Measurements from ENCODE around the gene FCSK.
A peak's percentile ranks its signal among the peaks of the same experiment; 100 is the strongest.
"Not testable (repeated sequence)": the region's sequence is repeated elsewhere in the genome, so short reads cannot be mapped to it uniquely, and the experiment has no call there.

Gene FCSK

DNA sequence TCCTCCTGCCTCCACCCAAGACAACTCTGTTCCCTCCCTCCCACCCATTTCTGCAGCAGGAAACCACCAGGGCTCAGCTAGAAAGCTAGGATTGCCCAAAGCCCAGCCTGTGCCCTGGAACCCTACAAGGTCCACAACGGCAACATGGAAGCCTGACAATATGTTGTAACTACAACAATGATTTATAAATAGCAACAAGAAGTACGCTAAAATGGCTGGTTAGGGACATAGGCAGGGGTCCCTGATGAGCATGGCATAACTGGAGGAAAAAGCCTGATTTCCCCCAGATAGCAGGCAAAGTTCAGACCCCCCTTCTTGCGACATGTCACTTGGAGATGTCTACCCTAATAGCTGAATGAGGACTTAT, 22.1 kb upstream of the FCSK start:
- no peak for DNase-seq

DNA sequence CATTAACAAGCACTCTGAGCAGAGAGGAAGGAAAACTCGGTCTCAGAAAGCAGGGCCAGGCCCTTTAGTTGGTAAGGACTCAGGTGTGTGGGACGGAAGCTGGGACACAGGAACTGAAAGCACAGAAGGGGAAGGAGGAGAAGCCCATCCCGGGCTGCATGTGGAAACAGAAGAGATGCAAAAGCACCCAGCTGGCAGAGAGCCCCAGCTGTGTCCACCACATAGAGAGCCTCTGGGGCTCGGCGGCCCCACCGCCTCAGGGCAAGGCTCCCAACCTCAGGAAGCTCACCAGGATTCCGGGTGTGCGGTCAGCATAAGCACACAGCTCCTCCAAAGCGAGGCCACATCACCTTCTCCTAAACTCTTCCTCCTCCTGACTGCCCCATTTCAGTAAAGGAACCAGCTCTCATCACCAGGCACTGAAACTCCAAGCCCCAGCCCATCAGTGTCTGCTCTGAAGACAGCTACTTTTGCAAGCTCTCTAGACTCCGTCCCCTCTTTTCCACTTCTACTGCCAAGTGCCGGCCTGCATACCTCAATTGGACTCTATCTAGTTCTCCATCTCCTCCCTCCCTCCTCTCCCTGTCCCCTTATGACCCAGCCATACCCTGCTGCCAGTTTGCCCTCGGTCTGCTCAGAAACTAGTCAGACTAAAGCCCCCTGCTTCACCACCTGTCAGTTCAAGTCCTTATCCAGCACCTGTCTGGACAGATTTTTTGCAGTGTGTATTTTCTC, 21.5 kb upstream of the FCSK start:
- no peak for DNase-seq

DNA sequence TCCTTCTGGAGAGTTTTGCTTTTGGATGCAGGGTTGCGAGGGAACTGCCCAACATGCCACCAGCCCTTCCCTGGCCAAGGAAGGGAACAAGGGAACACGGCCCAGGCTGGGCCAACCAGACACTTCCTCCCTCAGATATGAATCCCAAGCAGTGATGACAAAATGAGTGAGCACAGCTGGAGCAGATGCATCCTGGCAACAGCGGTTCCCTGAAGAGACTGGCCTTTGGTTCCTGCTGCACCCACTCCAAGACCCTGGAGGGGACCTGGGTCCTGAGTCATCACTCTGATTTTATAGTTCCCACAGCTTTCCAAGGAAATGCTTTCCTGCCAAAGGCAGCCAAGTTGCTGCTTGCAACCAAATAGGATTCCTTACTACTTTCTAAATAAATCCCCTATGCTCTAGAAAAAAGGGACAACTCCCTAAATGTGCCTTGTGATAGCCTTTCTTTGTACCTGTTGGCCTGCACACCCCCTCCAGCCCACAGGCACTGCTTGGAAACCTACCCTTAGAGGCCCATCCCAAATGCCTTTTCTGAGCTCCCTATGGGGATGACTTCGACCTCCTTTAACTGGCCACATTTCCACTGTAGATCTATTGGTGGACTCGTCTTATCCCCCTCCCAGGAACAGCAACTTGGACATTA, 20.8 kb upstream of the FCSK start:
- no peak for DNase-seq

- no peak for DNase-seq
Measured at GRCh38 chr16:70434484-70435260, 19.7 kb upstream of the FCSK start.

DNA sequence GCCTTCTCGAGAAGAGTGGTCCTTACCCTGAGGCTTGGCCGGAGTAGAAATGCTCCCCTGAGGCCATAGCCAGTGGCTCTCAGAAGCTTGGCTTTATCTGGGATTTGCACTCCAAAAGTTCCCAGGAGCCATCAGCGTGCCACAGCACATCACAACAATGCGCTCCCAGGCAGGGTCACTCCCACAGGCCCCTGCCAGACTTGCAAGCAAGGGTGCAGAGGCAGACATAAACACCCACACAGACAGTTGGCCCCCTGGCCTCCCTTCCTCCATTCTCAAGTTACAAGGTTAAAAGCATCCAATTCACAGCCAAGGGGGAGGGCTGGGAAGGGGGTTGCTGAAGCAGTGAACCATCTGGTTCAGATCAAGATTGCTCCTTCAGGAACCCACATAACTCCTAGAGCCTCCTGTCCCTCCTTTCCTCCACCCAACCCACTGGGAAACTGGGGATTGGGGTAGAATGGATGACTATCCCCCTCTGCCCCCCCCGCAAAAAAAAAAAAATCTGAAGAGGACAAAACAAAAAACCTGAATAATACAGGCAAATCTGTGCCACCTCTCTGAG, 17.3 kb upstream of the FCSK start:
- DNase-seq, result no peak

DNA sequence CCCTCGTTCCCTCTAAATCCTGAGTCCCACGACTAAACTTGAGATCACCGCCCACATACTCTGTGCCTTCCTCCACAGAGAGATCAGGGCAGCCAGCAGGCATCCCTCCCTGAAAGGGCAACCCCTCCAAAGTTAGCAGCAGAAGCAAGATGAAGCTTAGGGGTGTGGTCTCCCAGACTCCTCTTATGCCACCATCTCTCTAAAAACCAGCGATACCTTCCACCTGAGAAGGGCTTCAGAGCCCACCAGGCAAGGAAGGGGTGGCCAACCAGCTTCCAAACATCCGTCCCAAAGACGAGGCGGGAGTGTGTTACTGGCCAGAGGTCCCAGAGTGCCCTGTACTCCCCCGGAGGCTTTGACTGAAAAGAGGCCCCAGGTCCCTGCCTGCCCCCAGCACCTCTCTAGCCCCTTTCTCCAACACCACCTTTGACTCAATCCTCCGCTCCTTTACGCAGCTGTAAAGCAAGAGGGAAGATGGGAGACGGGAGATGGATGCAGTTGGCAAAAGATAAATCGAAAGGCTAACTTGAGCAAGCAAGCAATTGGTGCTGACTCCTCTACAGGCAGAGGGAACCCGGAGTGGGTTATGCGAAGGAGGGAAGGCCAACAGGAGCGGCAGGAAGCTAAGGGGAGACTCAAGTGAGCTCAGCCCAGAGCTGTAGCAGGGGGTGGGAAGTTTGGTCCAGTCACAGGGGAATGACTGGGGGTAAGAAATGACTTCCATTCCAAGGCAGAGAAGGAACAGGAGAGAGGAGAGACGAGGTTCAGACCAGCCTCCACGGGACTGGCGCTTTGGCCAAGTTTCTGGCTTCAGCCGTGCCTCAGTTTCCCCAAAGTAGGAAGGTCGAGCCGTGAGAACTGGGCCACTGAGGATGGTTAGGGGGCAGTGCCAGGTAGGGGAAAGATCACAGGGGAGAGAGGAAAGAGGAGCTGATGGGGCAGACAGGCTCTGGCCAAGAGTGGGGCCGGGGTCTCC, 16.5 kb upstream of the FCSK start:
- no peak for DNase-seq

- DNase-seq, result no peak
Measured at GRCh38 chr16:70438585-70438968, 15.8 kb upstream of the FCSK start.

DNA sequence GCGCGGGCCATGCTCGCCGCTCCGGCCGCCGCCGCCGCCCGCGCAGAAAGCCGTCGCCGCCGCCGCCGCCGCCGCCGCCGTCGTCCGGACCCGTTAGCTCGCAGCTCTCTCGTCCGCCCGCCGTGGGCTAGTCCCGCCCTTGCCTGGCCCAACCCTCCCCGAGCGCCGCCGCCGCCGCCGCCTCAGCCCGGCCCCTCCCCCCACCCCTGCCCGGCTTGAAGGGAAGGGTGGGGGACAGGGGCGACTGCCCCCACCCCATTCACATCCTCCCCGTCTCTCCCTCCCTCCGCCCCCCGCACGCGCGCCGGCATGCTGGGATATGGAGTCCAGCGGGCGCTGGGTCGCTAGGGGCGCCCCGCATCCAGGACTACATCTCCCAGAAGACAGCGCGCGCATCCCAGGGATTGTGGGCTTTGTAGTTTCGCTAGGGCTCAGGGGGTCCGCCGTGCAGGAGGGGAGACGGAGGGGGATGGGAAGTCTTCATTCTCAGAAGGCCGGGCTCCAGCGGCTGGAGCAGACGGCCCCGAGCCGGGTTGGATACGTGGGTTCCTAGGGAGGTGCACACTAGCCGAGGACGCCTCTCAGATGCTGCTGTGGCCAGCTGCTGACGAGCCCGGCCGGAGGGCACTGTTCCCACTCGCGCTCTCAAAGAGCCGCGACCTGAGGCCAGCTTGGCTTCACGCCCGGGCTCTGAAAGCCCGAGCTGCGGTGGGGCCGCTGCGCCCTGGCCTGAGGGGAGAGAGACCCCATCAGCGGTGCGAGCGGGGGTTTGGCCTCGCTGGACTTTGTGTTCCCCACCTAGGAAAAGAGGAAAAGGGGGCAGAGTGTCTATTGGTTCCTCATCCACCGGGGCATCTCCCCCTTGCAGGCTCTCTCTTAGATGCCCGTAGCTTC, 15.2 kb upstream of the FCSK start, which contains the start of gene ST3GAL2:
Gene ST3GAL2, minus strand, starts transcription at position 132 of the 894 bp plus-strand sequence. CDS start 40,570 bp downstream, outside the sequence.
- DNase-seq, result peak; percentile 91

GRCh38 chr16:70440009-70440692, 14.2 kb upstream of the FCSK start:
- no peak for DNase-seq

GRCh38 chr16:70441406-70441990, 12.9 kb upstream of the FCSK start:
- DNase-seq, result no peak

GRCh38 chr16:70442344-70442743, 12.1 kb upstream of the FCSK start:
- no peak for DNase-seq

GRCh38 chr16:70444249-70445063, 9.9 kb upstream of the FCSK start:
- no peak for DNase-seq

DNA sequence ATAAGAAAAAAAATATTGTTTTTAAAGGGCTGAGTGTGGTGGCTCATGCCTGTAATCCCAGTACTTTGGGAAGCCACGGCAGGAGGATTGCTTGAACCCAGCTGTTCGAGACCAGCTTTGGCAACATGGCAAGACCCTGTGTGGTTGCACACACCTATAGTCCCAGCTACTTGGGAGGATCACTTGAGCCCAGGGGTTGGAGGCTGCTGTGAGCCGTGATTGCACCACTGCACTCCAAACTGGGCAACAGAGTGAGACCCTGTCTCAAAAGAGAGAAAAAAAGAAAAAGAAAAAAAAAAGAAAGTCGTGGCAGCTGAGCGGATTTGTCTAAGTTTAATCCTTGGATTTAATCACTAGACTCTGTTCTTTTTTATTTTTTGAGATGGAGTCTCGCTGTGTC, 6.3 kb upstream of the FCSK start:
- no peak for DNase-seq

- not testable (repeated sequence) for DNase-seq
Measured at GRCh38 chr16:70450142-70451003, 4.0 kb upstream of the FCSK start.

GRCh38 chr16:70451004-70451340, 3.4 kb upstream of the FCSK start:
- DNase-seq, result not testable (repeated sequence)

GRCh38 chr16:70453117-70453891, 1.1 kb upstream of the FCSK start:
- DNase-seq, result no peak

DNA sequence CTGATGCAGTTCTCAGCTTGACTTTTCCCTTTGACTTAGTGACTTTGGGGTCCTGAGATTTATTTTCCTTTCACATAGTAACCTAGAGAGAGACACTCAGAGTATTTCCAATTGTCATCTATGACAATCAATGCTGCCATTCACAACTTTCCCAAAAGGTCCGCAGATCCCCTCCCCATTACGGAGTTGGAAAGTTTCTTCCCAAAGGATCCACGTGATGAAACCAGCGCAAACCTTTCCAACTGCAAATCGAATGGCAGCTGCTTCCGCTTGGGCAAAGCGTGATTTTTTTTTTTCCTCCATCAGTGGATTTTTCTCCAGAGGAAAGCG, 538 bp upstream of the FCSK start:
- DNase-seq, result no peak

- no peak for DNase-seq
Measured at GRCh38 chr16:70455910-70456309, 1.5 kb downstream of the FCSK start.
